Tibial nerve (tissue), 4 donors: Measurements from ENCODE around the gene FGF1. TPM values are rescaled to one million over a fixed set of nuclear protein-coding genes. Genes with fewer than 3 reads are reported as not detected.

Source experiments
- DNase-seq, 2 donors: peaks; one replicate each; pipeline ENCODE4 v3.0.0-alpha.2; 2019; ENCODE audit warnings: low spot score in 2 of 2
- H3K27ac ChIP-seq, 4 donors: fragments of 200-600 bp; sonication (generic) in 3 of 4; one replicate each; pipeline ENCODE4 v1.5.1; 2017 to 2019; ENCODE audit warnings: mild to moderate bottlenecking in 1 of 4
- H3K27me3 ChIP-seq, 2 donors: fragments of 200-600 bp; sonication (generic) in 1 of 2; one replicate each; pipeline versions ENCODE4 v1.5.1 to v1.6.0; 2017 to 2019
- H3K36me3 ChIP-seq, 3 donors: fragments of 200-600 bp; sonication (generic); one replicate each; pipeline ENCODE4 v1.5.1; 2018 to 2019
- H3K4me1 ChIP-seq, 4 donors: fragments of 200-600 bp; sonication (generic) in 3 of 4; one replicate each; pipeline ENCODE4 v1.5.1; 2017 to 2019
- H3K4me3 ChIP-seq, 4 donors: fragments of 200-600 bp; sonication (generic) in 3 of 4; one replicate each; pipeline ENCODE4 v1.5.1; 2017 to 2019; ENCODE audit warnings: mild to moderate bottlenecking in 1 of 4, moderate library complexity in 1 of 4
- H3K9me3 ChIP-seq, 4 donors: fragments of 200-600 bp; sonication (generic) in 3 of 4; one replicate each; pipeline ENCODE4 v1.5.1; 2017 to 2019
- EP300 ChIP-seq, 2 donors: sonication (generic); formaldehyde crosslinking; IDR thresholded peaks; one replicate each; pipeline ENCODE4 v1.6.1; 2017; ENCODE audit warnings: antibody characterized with exemption in 2 of 2, mild to moderate bottlenecking in 1 of 2
- POLR2A ChIP-seq, 2 donors: fragments of 450-650 bp; IDR thresholded peaks; one replicate each; pipeline ENCODE4 v1.6.1; 2017; ENCODE audit warnings: antibody characterized with exemption in 2 of 2, mild to moderate bottlenecking in 2 of 2, moderate library complexity in 2 of 2
- WGBS, 2 donors: methylation state at CpG; one replicate each; pipeline ENCODE4 v1.1.5; 2018; 5-methylcytosine and 5-hydroxymethylcytosine counted together
- total RNA-seq, 4 donors: library from RNA; depleted of rRNA; stranded (reverse); fragments of >200 nt; gene quantifications; one replicate each; pipeline ENCODE4 v1.1.0, GENCODE V29; 2016
- TF ChIP-seq, protein P1 (sequence below), 5 experiments: fragments of 200-600 bp in 3 of 5; fragments of 450-650 bp in 2 of 5; sonication (generic) in 3 of 5; IDR thresholded peaks; one replicate each; pipeline ENCODE4 v1.5.1; 2016 to 2019; ENCODE audit warnings: antibody characterized with exemption in 5 of 5, mild to moderate bottlenecking in 3 of 5, moderate library complexity in 2 of 5

The FGF1 gene
- total RNA-seq, 4 donors from 2014 or later, result 38.1 to 131 (median 115) TPM

DNA sequence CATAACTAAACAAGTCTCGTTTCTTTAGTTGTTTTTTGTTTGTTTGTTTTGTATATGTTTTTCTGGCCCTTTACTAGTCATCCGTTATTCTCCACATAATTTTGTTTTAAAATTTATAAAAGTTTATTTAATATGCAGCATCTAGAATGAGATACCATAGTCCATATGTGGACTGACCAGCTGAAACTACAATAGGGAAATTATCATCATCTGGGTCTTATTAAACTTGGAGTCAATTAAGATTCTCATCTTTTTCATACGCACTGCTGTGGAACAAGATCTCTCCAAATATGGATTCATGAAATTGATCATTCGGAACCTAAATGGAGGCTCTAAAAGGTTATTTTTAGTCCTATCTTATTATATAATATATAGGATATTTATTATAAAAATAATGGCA is 99.3 kb downstream of the FGF1 start:
- H3K27me3 ChIP-seq, result no peaks in the 10 kb centered on the region
- no peak for DNase-seq
- no peaks in the 10 kb centered on the region for H3K36me3 ChIP-seq
- H3K27ac ChIP-seq, result no peak overlapping the region
- no peaks in the 10 kb centered on the region for H3K9me3 ChIP-seq
- H3K4me3 ChIP-seq, result no peak overlapping the region
- peaks cover 0 to 20% (median 0%) of the 10 kb centered on the region in 4 donors for H3K4me1 ChIP-seq
- WGBS, 2 donors, result 83 to 85% methylated on average over 4 of the region's 4 CpGs
- TF ChIP-seq EP300 (IDR thresholded peaks at IDR 0.05), result no peak
- TF ChIP-seq POLR2A (IDR thresholded peaks at IDR 0.05), result no peak
- TF ChIP-seq, protein P1, sequence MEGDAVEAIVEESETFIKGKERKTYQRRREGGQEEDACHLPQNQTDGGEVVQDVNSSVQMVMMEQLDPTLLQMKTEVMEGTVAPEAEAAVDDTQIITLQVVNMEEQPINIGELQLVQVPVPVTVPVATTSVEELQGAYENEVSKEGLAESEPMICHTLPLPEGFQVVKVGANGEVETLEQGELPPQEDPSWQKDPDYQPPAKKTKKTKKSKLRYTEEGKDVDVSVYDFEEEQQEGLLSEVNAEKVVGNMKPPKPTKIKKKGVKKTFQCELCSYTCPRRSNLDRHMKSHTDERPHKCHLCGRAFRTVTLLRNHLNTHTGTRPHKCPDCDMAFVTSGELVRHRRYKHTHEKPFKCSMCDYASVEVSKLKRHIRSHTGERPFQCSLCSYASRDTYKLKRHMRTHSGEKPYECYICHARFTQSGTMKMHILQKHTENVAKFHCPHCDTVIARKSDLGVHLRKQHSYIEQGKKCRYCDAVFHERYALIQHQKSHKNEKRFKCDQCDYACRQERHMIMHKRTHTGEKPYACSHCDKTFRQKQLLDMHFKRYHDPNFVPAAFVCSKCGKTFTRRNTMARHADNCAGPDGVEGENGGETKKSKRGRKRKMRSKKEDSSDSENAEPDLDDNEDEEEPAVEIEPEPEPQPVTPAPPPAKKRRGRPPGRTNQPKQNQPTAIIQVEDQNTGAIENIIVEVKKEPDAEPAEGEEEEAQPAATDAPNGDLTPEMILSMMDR (IDR thresholded peaks at IDR 0.05), result no peak

DNA sequence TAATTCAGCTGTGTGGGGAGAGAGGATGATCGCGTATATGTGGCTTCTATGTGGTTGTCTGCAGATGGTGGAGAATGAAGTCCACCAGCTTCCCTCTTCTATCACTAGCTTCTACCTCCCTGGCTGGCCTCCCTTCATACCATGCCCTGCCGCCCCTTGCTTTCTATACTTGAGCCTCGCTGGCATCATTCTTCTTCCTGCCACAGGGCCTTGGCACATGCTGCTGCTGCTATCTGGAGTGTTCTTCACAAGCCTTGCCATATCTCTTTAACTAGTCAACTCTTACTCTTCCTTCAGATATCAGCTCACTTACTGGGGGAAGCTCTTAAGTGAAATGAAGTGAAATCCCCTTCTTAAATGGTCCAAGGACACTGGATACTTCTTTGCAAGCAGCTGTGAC is 100.4 kb downstream of the FGF1 start:
- TF ChIP-seq EP300 (IDR thresholded peaks at IDR 0.05), result no peak
- TF ChIP-seq, protein P1 (IDR thresholded peaks at IDR 0.05), result no peak
- no peak for TF ChIP-seq POLR2A (IDR thresholded peaks at IDR 0.05)
- DNase-seq, result no peak
- no peaks in the 10 kb centered on the region for H3K9me3 ChIP-seq
- H3K36me3 ChIP-seq, result no peaks in the 10 kb centered on the region
- WGBS, 2 donors, result 82 to 91% methylated on average over 4 of the region's 4 CpGs
- no peaks in the 10 kb centered on the region for H3K27me3 ChIP-seq
- peak overlapping the region in 1 of 4 donors; percentile 9 for H3K27ac ChIP-seq
- peaks cover 0 to 9% (median 0%) of the 10 kb centered on the region in 4 donors for H3K4me1 ChIP-seq
- H3K4me3 ChIP-seq, result no peak overlapping the region

DNA sequence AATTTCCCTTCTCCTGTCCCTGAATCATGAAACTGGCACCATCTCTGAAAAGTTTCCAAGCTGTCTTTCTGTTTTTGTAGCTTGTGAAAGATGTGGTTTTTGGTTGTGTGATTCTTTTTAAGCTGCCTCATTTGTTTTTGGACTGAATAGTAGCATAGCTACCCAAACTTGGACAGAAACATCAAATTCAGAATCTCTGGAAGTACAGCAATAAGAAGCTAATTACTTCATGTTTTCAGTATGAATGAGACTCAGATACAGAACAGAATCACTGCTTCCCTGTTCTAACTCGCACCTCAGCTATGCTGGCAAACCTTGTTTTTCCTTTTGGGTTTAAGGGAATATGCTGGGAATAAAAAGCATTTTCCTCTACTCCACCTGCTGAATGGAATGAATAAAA is 101.0 kb downstream of the FGF1 start:
- no peaks in the 10 kb centered on the region for H3K27me3 ChIP-seq
- 39 to 41% methylated on average over 1 of the region's 1 CpG for WGBS, 2 donors

DNA sequence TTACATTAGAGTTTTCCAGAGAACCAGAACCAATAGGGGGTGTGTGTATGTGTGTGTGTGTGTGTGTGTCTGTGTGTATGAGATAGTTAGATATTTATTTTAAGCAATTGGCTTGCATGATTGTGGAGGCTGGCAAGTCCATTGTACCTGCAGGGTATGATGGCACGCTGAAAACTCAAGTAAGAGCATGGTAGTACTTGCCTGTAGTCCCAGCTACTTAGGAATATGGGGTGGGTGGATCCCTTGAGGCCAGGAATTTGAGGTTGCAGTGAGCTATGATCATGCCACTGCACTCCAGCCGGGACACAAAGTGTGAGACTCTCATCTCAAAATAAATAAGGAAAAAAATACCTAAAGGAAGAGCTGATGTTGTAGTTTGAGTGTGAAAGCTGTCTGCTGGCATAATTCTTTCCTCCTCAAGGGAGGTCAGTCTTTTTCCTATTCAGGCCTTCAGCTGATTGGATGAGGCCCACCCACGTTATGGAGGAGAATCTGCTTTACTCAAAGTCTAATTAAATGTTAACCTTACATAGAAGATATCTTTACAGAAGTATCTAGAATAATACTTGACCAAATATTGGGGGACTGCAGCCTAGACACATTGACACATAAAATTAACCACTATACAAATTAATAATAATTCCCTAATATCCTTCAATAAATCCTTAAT is 107.6 kb downstream of the FGF1 start:
- Histone ChIP-seq H3K4me1 (no peaks in the 10 kb centered on the region), H3K36me3 (no peaks in the 10 kb centered on the region), H3K27me3 (no peaks in the 10 kb centered on the region), H3K4me3 (no peak overlapping the region), H3K9me3 (peaks cover 0 to 9% (median 0%) of the 10 kb centered on the region in 4 donors), H3K27ac (no peak overlapping the region)
- TF ChIP-seq EP300 (IDR thresholded peaks at IDR 0.05) (no peak), POLR2A (IDR thresholded peaks at IDR 0.05) (no peak)
- TF ChIP-seq, protein P1 (IDR thresholded peaks at IDR 0.05), result no peak
- no peak for DNase-seq
- 89 to 92% methylated on average over 3 of the region's 3 CpGs for WGBS, 2 donors

More for the DNA sequence above, 101.0 kb downstream of the FGF1 start:
- no peak for DNase-seq
- Histone ChIP-seq H3K9me3 (no peaks in the 10 kb centered on the region), H3K4me3 (no peak overlapping the region), H3K36me3 (no peaks in the 10 kb centered on the region), H3K4me1 (peaks cover 0 to 8% (median 0%) of the 10 kb centered on the region in 4 donors), H3K27ac (peak overlapping the region in 1 of 4 donors; percentile 45)
- TF ChIP-seq POLR2A (IDR thresholded peaks at IDR 0.05), result no peak
- TF ChIP-seq, protein P1 (IDR thresholded peaks at IDR 0.05), result no peak
- no peak for TF ChIP-seq EP300 (IDR thresholded peaks at IDR 0.05)

DNA sequence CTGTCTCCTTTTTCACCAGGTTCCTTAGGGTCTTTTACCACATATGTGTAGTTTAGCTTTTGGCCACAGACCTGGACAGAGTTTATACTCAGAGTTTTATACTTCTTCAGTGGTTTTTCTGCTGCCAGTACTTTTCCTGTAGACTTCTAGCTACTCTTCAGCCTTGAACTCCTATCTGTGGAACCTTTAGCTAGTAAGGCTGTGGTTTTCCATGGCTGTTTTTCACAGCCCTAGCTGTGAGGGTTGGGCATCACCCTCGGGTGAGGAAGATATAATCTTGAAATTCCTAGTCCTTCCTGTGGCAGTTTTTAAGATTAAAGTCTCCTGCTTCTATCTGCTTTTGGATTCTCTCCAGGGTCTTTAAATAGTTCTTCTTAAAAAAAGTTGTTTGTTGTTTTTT is 109.1 kb downstream of the FGF1 start:
- 35 to 48% methylated on average over 1 of the region's 1 CpG for WGBS, 2 donors
- Histone ChIP-seq H3K4me1 (no peaks in the 10 kb centered on the region), H3K27me3 (no peaks in the 10 kb centered on the region), H3K36me3 (no peaks in the 10 kb centered on the region), H3K27ac (no peak overlapping the region), H3K4me3 (no peak overlapping the region), H3K9me3 (peaks cover 0 to 9% (median 0%) of the 10 kb centered on the region in 4 donors)
- TF ChIP-seq EP300 (IDR thresholded peaks at IDR 0.05) (no peak), POLR2A (IDR thresholded peaks at IDR 0.05) (no peak)
- TF ChIP-seq, protein P1 (IDR thresholded peaks at IDR 0.05), result no peak
- DNase-seq, result no peak
